Gastrocnemius medialis (tissue), 4 donors: ENCODE results near the gene KLLN.

Experiments used
- POLR2A ChIP-seq, 2 donors: fragments of 450-650 bp; IDR thresholded peaks; one replicate each; pipeline ENCODE4 v1.6.1; 2017; ENCODE audit warnings: antibody characterized with exemption in 2 of 2, mild to moderate bottlenecking in 2 of 2, moderate library complexity in 2 of 2
- TF ChIP-seq, protein P1 (sequence below), 5 experiments: fragments of 450-650 bp in 3 of 5; fragments of 200-600 bp in 2 of 5; sonication (generic) in 2 of 5; IDR thresholded peaks in 4 of 5; conservative IDR thresholded peaks in 1 of 5; 1 replicate in 4 of 5; 2 replicates in 1 of 5; pipeline ENCODE4 v1.5.1; 2016 to 2019; ENCODE audit warnings: antibody characterized with exemption in 5 of 5, mild to moderate bottlenecking in 3 of 5, moderate library complexity in 3 of 5

DNA sequence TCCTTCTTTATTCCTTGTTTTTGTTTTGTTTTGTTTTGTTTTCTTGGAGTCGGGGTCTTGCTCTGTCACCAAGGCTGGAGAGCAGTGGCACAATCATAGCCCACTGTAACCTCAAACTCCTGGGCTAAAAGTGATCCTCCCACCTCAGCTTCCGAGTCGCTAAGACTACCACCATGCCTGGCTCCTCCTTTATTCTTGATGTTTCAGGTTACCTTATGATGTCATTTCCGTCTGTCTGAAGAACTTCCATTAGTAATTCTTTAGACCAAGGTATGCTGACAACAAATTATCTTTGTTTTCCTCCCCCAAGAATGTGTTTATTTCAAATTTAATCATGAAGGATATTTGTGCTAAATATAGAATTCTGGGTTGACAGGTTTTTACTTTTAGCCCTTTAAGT lies 27.2 kb downstream of the KLLN start:
- TF ChIP-seq, protein P1, sequence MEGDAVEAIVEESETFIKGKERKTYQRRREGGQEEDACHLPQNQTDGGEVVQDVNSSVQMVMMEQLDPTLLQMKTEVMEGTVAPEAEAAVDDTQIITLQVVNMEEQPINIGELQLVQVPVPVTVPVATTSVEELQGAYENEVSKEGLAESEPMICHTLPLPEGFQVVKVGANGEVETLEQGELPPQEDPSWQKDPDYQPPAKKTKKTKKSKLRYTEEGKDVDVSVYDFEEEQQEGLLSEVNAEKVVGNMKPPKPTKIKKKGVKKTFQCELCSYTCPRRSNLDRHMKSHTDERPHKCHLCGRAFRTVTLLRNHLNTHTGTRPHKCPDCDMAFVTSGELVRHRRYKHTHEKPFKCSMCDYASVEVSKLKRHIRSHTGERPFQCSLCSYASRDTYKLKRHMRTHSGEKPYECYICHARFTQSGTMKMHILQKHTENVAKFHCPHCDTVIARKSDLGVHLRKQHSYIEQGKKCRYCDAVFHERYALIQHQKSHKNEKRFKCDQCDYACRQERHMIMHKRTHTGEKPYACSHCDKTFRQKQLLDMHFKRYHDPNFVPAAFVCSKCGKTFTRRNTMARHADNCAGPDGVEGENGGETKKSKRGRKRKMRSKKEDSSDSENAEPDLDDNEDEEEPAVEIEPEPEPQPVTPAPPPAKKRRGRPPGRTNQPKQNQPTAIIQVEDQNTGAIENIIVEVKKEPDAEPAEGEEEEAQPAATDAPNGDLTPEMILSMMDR (IDR thresholded peaks at IDR 0.05 in 4 of 5, conservative IDR thresholded peaks at IDR 0.05 in 1 of 5), result no peak
- TF ChIP-seq POLR2A (IDR thresholded peaks at IDR 0.05), result no peak
